ENCODE data around the gene NACAD. TPM values are rescaled to one million over a fixed set of nuclear protein-coding genes. Genes with fewer than 3 reads are reported as not detected.

Gene NACAD
- total RNA-seq, 4 donors from 2014 or later, result 6.0 to 10.6 (median 7.2) TPM

DNA sequence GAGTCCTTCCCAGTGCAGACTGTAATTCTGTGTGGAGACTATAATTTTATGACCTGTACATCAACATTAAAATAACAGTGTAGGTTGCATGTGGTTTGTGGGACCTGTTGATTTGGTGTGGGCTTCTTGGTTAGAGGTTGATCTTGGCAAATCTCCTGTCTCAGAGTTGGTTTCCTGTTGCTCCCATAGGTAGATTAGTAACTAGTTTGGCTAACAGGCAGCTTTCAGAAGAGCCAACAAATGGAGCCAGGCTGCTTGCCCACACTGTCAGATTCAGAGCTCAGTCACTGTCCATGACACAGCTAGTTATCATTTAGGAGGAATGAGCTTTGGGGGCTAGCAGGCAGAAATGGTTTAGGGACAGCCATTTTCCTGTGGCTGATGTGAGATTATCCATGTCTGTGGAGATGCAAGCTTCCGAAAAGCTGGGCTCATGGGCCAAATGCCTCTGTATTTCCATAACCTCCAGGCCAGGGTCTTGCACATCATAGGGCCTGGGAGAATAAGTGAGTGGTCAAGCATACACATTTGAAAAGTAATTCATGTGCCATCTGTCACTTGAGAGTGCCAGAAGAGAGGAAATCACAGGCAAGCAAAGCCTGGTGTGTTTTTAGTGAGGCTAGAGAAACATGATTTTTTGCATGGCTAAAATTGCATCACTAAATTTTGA, 55.4 kb downstream of the NACAD start:
- Histone ChIP-seq H3K4me3 (no peak overlapping the region), H3K27ac (no peak overlapping the region), H3K27me3 (no peaks in the 10 kb centered on the region), H3K9me3 (no peaks in the 10 kb centered on the region), H3K4me1 (peaks cover 0 to 20% (median 4%) of the 10 kb centered on the region in 3 donors), H3K36me3 (peaks cover 0 to 16% of the 10 kb centered on the region in 2 donors)
- no peak for ATAC-seq
- no CpG with 5 or more reads among the region's 1 CpG for WGBS, 2 donors (ENCODE audit: low coverage in 1 of 2)
- no peak for TF ChIP-seq EP300 (IDR thresholded peaks at IDR 0.05)
- no peak for TF ChIP-seq POLR2AphosphoS5 (IDR thresholded peaks at IDR 0.05)
- no peak for TF ChIP-seq POLR2A (IDR thresholded peaks at IDR 0.05)
- TF ChIP-seq, protein P1, sequence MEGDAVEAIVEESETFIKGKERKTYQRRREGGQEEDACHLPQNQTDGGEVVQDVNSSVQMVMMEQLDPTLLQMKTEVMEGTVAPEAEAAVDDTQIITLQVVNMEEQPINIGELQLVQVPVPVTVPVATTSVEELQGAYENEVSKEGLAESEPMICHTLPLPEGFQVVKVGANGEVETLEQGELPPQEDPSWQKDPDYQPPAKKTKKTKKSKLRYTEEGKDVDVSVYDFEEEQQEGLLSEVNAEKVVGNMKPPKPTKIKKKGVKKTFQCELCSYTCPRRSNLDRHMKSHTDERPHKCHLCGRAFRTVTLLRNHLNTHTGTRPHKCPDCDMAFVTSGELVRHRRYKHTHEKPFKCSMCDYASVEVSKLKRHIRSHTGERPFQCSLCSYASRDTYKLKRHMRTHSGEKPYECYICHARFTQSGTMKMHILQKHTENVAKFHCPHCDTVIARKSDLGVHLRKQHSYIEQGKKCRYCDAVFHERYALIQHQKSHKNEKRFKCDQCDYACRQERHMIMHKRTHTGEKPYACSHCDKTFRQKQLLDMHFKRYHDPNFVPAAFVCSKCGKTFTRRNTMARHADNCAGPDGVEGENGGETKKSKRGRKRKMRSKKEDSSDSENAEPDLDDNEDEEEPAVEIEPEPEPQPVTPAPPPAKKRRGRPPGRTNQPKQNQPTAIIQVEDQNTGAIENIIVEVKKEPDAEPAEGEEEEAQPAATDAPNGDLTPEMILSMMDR (IDR thresholded peaks at IDR 0.05), result no peak

DNA sequence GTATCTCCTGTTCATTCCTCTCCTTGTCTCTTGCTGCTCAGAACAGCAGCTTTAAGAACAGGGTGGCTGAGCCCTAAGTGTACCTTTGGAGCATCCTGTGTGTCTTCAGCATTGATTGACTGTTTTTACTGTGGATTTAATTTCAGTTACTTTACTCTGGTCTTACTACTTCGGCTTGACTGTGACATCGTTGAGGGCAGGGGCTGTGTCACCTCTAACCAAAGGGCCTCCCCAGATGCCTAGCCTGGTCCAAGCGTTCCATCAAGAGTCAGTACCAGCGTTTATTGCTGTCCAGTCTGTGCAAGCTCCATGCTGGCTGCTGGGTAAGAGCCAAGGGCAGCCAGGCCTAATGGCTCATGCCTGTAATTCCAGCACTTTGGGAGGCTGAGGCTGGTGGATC, 56.3 kb downstream of the NACAD start:
- Histone ChIP-seq H3K4me1 (peaks cover 0 to 20% (median 4%) of the 10 kb centered on the region in 3 donors), H3K36me3 (peaks cover 0 to 20% of the 10 kb centered on the region in 2 donors), H3K27ac (no peak overlapping the region), H3K27me3 (no peaks in the 10 kb centered on the region), H3K9me3 (no peaks in the 10 kb centered on the region), H3K4me3 (no peak overlapping the region)
- TF ChIP-seq EP300 (IDR thresholded peaks at IDR 0.05) (no peak), POLR2A (IDR thresholded peaks at IDR 0.05) (no peak), POLR2AphosphoS5 (IDR thresholded peaks at IDR 0.05) (no peak)
- TF ChIP-seq, protein P1 (IDR thresholded peaks at IDR 0.05), result no peak
- no peak for ATAC-seq
- WGBS, 2 donors (ENCODE audit: low coverage in 1 of 2), result 86 to 92% methylated on average over 2 of the region's 4 CpGs

DNA sequence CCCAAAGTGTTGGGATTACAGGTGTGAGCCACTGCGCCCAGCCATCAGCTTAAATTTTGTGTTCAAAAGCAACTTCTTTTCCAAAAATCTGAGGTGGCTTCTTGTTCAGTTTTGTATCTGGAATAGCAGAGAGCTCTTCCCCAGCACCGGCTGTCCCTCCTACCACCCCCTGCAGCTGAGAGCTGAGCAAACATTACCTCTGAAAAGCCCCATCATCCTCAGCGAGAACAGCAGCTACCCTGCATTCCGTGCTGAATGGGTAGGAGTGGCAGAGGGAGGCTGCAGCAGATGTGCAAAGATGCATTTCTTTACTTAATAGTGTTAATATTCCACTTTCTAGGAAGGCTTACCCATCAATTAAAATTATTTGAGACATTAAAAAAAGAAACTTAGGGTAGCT, 56.9 kb downstream of the NACAD start:
- no peak for ATAC-seq
- TF ChIP-seq POLR2AphosphoS5 (IDR thresholded peaks at IDR 0.05) (no peak), POLR2A (IDR thresholded peaks at IDR 0.05) (no peak), EP300 (IDR thresholded peaks at IDR 0.05) (no peak)
- TF ChIP-seq, protein P1 (IDR thresholded peaks at IDR 0.05), result no peak
- 67 to 86% methylated on average over 1 to 4 of the region's 4 CpGs for WGBS, 2 donors (ENCODE audit: low coverage in 1 of 2)
- Histone ChIP-seq H3K4me3 (no peak overlapping the region), H3K9me3 (no peaks in the 10 kb centered on the region), H3K36me3 (peaks cover 0 to 26% of the 10 kb centered on the region in 2 donors), H3K27me3 (no peaks in the 10 kb centered on the region), H3K27ac (no peak overlapping the region), H3K4me1 (peaks cover 0 to 20% (median 4%) of the 10 kb centered on the region in 3 donors)

Small RNA genes lying within 50 kb of the gene (small RNA-seq; reads per million reads assigned to genes)
- gene SNORA5A, result 1.9 to 10.6 (median 6.6) reads per million in 4 donors
- gene SNORA5B, result 0 reads per million in 4 donors
- gene SNORA5C, result 69.0 to 233 (median 102) reads per million in 4 donors

Other genes with a start within 250 kb of the NACAD start
- 100 to 1,000 TPM; 207 to 242 (median 215) TPM for gene H2AZ2, start 240.9 kb downstream of the NACAD start, total RNA-seq
- 10 to 100 TPM; 35.0 to 54.3 (median 45.7) TPM for gene PURB, start 203.4 kb downstream of the NACAD start, total RNA-seq
- 1 to 10 TPM; 1.4 to 3.6 (median 2.0) TPM for gene MYO1G, start 110.0 kb downstream of the NACAD start, total RNA-seq
- 10 to 100 TPM; 35.8 to 62.0 (median 51.9) TPM for gene CCM2, start 88.8 kb downstream of the NACAD start, total RNA-seq
- gene TBRG4, start 22.7 kb upstream of the NACAD start, total RNA-seq, result 10 to 100 TPM; 38.7 to 66.6 (median 54.7) TPM
- 10 to 100 TPM; 31.9 to 66.5 (median 46.1) TPM for gene RAMP3, start 68.8 kb upstream of the NACAD start, total RNA-seq